Skeletal muscle tissue (tissue), 4 donors: ENCODE data around the gene BMF. TPM values are rescaled to one million over a fixed set of nuclear protein-coding genes. Genes with fewer than 3 reads are reported as not detected.

ENCODE experiments used
- H3K27ac ChIP-seq: one replicate; pipeline ENCODE4 v1.7.0; 2013; ENCODE audit warnings: mild to moderate bottlenecking, low read depth, low read length, inconsistent platforms
- H3K27me3 ChIP-seq, 3 donors: one replicate each; pipeline ENCODE4 v1.7.0; 2013; ENCODE audit warnings: low read length in 3 of 3; ENCODE audit not compliant: control insufficient read depth in 3 of 3, insufficient read depth in 3 of 3
- H3K36me3 ChIP-seq, 3 donors: one replicate each; pipeline ENCODE4 v1.7.0; 2013; ENCODE audit warnings: low read length in 3 of 3; ENCODE audit not compliant: control insufficient read depth in 3 of 3, insufficient read depth in 3 of 3
- H3K4me1 ChIP-seq, 3 donors: one replicate each; pipeline ENCODE4 v1.7.0; 2013; ENCODE audit warnings: low read length in 3 of 3, mild to moderate bottlenecking in 3 of 3; ENCODE audit not compliant: control insufficient read depth in 3 of 3, insufficient read depth in 3 of 3
- H3K4me3 ChIP-seq, 3 donors: one replicate each; pipeline ENCODE4 v1.7.0; 2013; ENCODE audit warnings: low read length in 3 of 3
- H3K9ac ChIP-seq, 3 donors: one replicate each; pipeline ENCODE4 v1.7.0; 2013; ENCODE audit warnings: low read length in 3 of 3, mild to moderate bottlenecking in 3 of 3, moderate library complexity in 2 of 3, low read depth in 1 of 3
- H3K9me3 ChIP-seq, 3 donors: one replicate each; pipeline ENCODE4 v1.7.0; 2013; ENCODE audit warnings: low read length in 3 of 3; ENCODE audit not compliant: control insufficient read depth in 3 of 3
- total RNA-seq: library from RNA; depleted of rRNA; stranded (reverse); fragments of >200 nt; gene quantifications from one replicate; pipeline ENCODE4 v1.2.3, GENCODE V29; 2014
- donor health status: Osteomylitis.

Gene BMF
- total RNA-seq, 1 donor from 2014 or later = 8.4 TPM

- no peaks in the 10 kb centered on the region for H3K27me3 ChIP-seq
- peaks cover 77 to 98% (median 91%) of the 10 kb centered on the region in 3 donors for H3K4me1 ChIP-seq
- no peaks in the 10 kb centered on the region for H3K9me3 ChIP-seq
- peak overlapping the region; percentile 48 to 88 (median 81) for H3K9ac ChIP-seq
- peaks cover 0 to 5% (median 2%) of the 10 kb centered on the region in 3 donors for H3K36me3 ChIP-seq
- peak overlapping the region in 1 of 3 donors; percentile 55 for H3K4me3 ChIP-seq
- peak overlapping the region; percentile 99 for H3K27ac ChIP-seq
These were observed 11.3 kb downstream of the BMF start for GRCh38 chr15:40097096-40097967.

GRCh38 chr15:40096094-40096891 is 12.4 kb downstream of the BMF start:
- Histone ChIP-seq H3K27ac (peak overlapping the region; percentile 3), H3K9ac (no peak overlapping the region), H3K4me1 (peaks cover 77 to 98% (median 91%) of the 10 kb centered on the region in 3 donors), H3K27me3 (no peaks in the 10 kb centered on the region), H3K36me3 (peaks cover under 1 to 5% (median 3%) of the 10 kb centered on the region in 3 donors), H3K9me3 (no peaks in the 10 kb centered on the region), H3K4me3 (no peak overlapping the region)

- Histone ChIP-seq H3K9ac (no peak overlapping the region), H3K9me3 (no peaks in the 10 kb centered on the region), H3K27me3 (no peaks in the 10 kb centered on the region), H3K36me3 (peaks cover 2 to 11% (median 8%) of the 10 kb centered on the region in 3 donors), H3K4me3 (peak overlapping the region in 1 of 3 donors; percentile 3), H3K4me1 (peaks cover 70 to 96% (median 83%) of the 10 kb centered on the region in 3 donors), H3K27ac (no peak overlapping the region)
These were observed 13.1 kb downstream of the BMF start for GRCh38 chr15:40095371-40096093.

GRCh38 chr15:40094156-40094555 is 14.5 kb downstream of the BMF start:
- no peaks in the 10 kb centered on the region for H3K27me3 ChIP-seq
- H3K4me3 ChIP-seq = no peak overlapping the region
- H3K4me1 ChIP-seq = peaks cover 69 to 95% (median 76%) of the 10 kb centered on the region in 3 donors
- H3K9ac ChIP-seq = no peak overlapping the region
- H3K27ac ChIP-seq = no peak overlapping the region
- H3K36me3 ChIP-seq = peaks cover 8 to 17% (median 11%) of the 10 kb centered on the region in 3 donors
- no peaks in the 10 kb centered on the region for H3K9me3 ChIP-seq

GRCh38 chr15:40092979-40093869 is 15.5 kb downstream of the BMF start:
- peak overlapping the region; percentile 83 for H3K27ac ChIP-seq
- peaks cover 69 to 94% (median 74%) of the 10 kb centered on the region in 3 donors for H3K4me1 ChIP-seq
- H3K9me3 ChIP-seq = no peaks in the 10 kb centered on the region
- H3K4me3 ChIP-seq = peak overlapping the region in 2 of 3 donors; percentile 15 to 23
- H3K9ac ChIP-seq = peak overlapping the region; percentile 34 to 74 (median 54)
- peaks cover 8 to 17% (median 11%) of the 10 kb centered on the region in 3 donors for H3K36me3 ChIP-seq
- H3K27me3 ChIP-seq = no peaks in the 10 kb centered on the region

- H3K27me3 ChIP-seq = no peaks in the 10 kb centered on the region
- H3K4me1 ChIP-seq = peaks cover 65 to 93% (median 69%) of the 10 kb centered on the region in 3 donors
- H3K9me3 ChIP-seq = no peaks in the 10 kb centered on the region
- H3K27ac ChIP-seq = peak overlapping the region; percentile 83
- H3K36me3 ChIP-seq = peaks cover 8 to 17% (median 11%) of the 10 kb centered on the region in 3 donors
- H3K4me3 ChIP-seq = peak overlapping the region; percentile 17 to 32 (median 23)
- H3K9ac ChIP-seq = peak overlapping the region; percentile 14 to 74 (median 54)
These were observed 16.3 kb downstream of the BMF start for GRCh38 chr15:40092256-40092978.

GRCh38 chr15:40091861-40092255 is 16.8 kb downstream of the BMF start:
- no peak overlapping the region for H3K9ac ChIP-seq
- peaks cover 8 to 17% (median 11%) of the 10 kb centered on the region in 3 donors for H3K36me3 ChIP-seq
- H3K9me3 ChIP-seq = no peaks in the 10 kb centered on the region
- no peak overlapping the region for H3K27ac ChIP-seq
- H3K4me3 ChIP-seq = no peak overlapping the region
- H3K27me3 ChIP-seq = no peaks in the 10 kb centered on the region
- H3K4me1 ChIP-seq = peaks cover 62 to 92% (median 65%) of the 10 kb centered on the region in 3 donors

GRCh38 chr15:40090774-40091455 is 17.8 kb downstream of the BMF start:
- no peak overlapping the region for H3K9ac ChIP-seq
- H3K4me3 ChIP-seq = no peak overlapping the region
- no peaks in the 10 kb centered on the region for H3K9me3 ChIP-seq
- peaks cover 8 to 17% (median 11%) of the 10 kb centered on the region in 3 donors for H3K36me3 ChIP-seq
- no peak overlapping the region for H3K27ac ChIP-seq
- H3K4me1 ChIP-seq = peaks cover 56 to 89% (median 58%) of the 10 kb centered on the region in 3 donors
- no peaks in the 10 kb centered on the region for H3K27me3 ChIP-seq
